ENCODE results near the gene CACNA2D3. TPM values are rescaled to one million over a fixed set of nuclear protein-coding genes. Genes with fewer than 3 reads are reported as not detected.

The CACNA2D3 gene
- total and polyA plus RNA-seq, 4 donors = 0.38 to 2.5 (median 1.1) TPM

- no peaks in the 10 kb centered on the region for H3K9me3 ChIP-seq (ENCODE audit: control insufficient read depth in 4 of 4, insufficient read depth in 3 of 4, low read length in 3 of 4)
- DNase-seq = peak in 2 of 3 donors; percentile 21 to 36
- H3K36me3 ChIP-seq (ENCODE audit: control insufficient read depth in 4 of 4, insufficient read depth in 4 of 4, low read length in 4 of 4) = no peaks in the 10 kb centered on the region
- no peak for ATAC-seq (ENCODE audit: insufficient read depth, low FRiP score)
- H3K4me3 ChIP-seq = no peak overlapping the region
- 37 to 38% methylated on average over 1 of the region's 1 CpG for WGBS, 2 donors
- TF ChIP-seq CTCF (IDR thresholded peaks at IDR 0.05; ENCODE audit: control extremely low read depth, extremely low read depth) = no peak
- no peaks in the 10 kb centered on the region for H3K27me3 ChIP-seq (ENCODE audit: control insufficient read depth in 3 of 3, insufficient read depth in 3 of 3, low read length in 2 of 3)
- H3K27ac ChIP-seq (ENCODE audit: low read depth in 1 of 2, low read length in 1 of 2) = no peak overlapping the region
- peaks cover 0 to 6% (median 0%) of the 10 kb centered on the region in 5 donors for H3K4me1 ChIP-seq (ENCODE audit: control insufficient read depth in 5 of 5, insufficient read depth in 5 of 5, low read length in 5 of 5)
- no peak overlapping the region for H3K9ac ChIP-seq (ENCODE audit: insufficient read depth in 1 of 2, low read length in 2 of 2)
Observed at GRCh38 chr3:54967731-54968161, 845.4 kb downstream of the CACNA2D3 start.

DNA sequence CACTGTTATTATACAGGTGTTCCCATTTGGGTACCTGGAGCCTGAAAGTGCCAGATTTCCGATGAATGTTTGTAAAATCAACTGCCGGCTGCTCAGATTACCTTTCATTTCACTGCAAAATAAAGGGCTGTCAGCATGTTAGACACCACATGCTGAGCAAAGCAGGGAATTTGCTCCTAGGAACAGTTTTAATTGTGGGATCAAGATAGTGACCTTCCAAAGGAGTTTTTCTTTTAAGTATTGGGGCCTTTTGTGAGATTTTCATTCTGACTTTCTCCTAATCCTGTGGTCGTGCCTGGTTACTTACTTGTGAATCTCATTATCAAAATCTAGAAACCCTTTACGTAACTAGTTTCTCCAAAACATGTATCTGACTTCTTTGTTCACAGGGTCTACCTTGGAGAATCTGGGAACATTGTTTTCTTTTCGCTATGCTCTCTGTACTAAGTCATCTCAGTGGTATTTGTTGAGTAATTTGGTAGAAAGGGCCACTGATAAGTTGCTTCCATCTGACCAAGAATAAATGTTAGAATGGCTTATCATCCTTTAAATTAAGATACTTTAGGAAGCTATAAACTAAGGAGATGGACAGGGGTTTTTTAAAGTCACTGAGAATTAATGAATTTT, 846.3 kb downstream of the CACNA2D3 start:
- Histone ChIP-seq H3K4me3 (no peak overlapping the region), H3K9ac (ENCODE audit: insufficient read depth in 1 of 2, low read length in 2 of 2) (no peak overlapping the region), H3K9me3 (ENCODE audit: control insufficient read depth in 4 of 4, insufficient read depth in 3 of 4, low read length in 3 of 4) (no peaks in the 10 kb centered on the region), H3K36me3 (ENCODE audit: control insufficient read depth in 4 of 4, insufficient read depth in 4 of 4, low read length in 4 of 4) (no peaks in the 10 kb centered on the region), H3K27ac (ENCODE audit: low read depth in 1 of 2, low read length in 1 of 2) (no peak overlapping the region), H3K4me1 (ENCODE audit: control insufficient read depth in 5 of 5, insufficient read depth in 5 of 5, low read length in 5 of 5) (peaks cover 0 to 6% (median 0%) of the 10 kb centered on the region in 5 donors), H3K27me3 (ENCODE audit: control insufficient read depth in 3 of 3, insufficient read depth in 3 of 3, low read length in 2 of 3) (no peaks in the 10 kb centered on the region)
- TF ChIP-seq CTCF (IDR thresholded peaks at IDR 0.05; ENCODE audit: control extremely low read depth, extremely low read depth) = no peak
- ATAC-seq (ENCODE audit: insufficient read depth, low FRiP score) (no peak), DNase-seq (no peak)
- 84 to 86% methylated on average over 5 of the region's 5 CpGs for WGBS, 2 donors

GRCh38 chr3:54969652-54970051, 847.3 kb downstream of the CACNA2D3 start:
- 89 to 93% methylated on average over 3 of the region's 3 CpGs for WGBS, 2 donors
- Histone ChIP-seq H3K27ac (ENCODE audit: low read depth in 1 of 2, low read length in 1 of 2) (no peak overlapping the region), H3K4me1 (ENCODE audit: control insufficient read depth in 5 of 5, insufficient read depth in 5 of 5, low read length in 5 of 5) (peaks cover 0 to 6% (median 0%) of the 10 kb centered on the region in 5 donors), H3K36me3 (ENCODE audit: control insufficient read depth in 4 of 4, insufficient read depth in 4 of 4, low read length in 4 of 4) (no peaks in the 10 kb centered on the region), H3K9ac (ENCODE audit: insufficient read depth in 1 of 2, low read length in 2 of 2) (no peak overlapping the region), H3K4me3 (no peak overlapping the region), H3K27me3 (ENCODE audit: control insufficient read depth in 3 of 3, insufficient read depth in 3 of 3, low read length in 2 of 3) (no peaks in the 10 kb centered on the region), H3K9me3 (ENCODE audit: control insufficient read depth in 4 of 4, insufficient read depth in 3 of 4, low read length in 3 of 4) (no peaks in the 10 kb centered on the region)
- DNase-seq = no peak
- TF ChIP-seq CTCF (IDR thresholded peaks at IDR 0.05; ENCODE audit: control extremely low read depth, extremely low read depth) = no peak
- ATAC-seq (ENCODE audit: insufficient read depth, low FRiP score) = no peak

DNA sequence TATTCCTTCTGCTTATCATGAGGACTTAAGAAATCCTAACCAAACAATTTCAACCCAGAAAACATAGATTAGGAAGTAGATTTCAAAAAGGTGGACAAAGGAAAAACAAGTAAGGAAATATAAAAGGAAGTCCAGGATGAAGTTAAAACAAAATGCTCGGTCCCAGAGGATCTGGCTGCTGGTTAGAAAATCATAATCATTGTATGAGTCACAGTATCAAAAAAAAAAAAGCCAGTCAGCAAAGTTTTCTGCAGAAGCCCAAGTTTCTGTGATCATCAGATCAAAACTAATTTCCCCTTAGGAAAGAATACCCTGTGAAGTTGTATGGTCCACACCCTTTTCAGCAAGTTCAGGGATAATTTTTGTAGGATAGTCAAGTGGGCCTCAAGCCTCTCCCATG, 848.5 kb downstream of the CACNA2D3 start:
- DNase-seq (no peak), ATAC-seq (ENCODE audit: insufficient read depth, low FRiP score) (no peak)
- Histone ChIP-seq H3K4me3 (no peak overlapping the region), H3K4me1 (ENCODE audit: control insufficient read depth in 5 of 5, insufficient read depth in 5 of 5, low read length in 5 of 5) (peaks cover 0 to 6% (median 0%) of the 10 kb centered on the region in 5 donors), H3K27ac (ENCODE audit: low read depth in 1 of 2, low read length in 1 of 2) (no peak overlapping the region), H3K36me3 (ENCODE audit: control insufficient read depth in 4 of 4, insufficient read depth in 4 of 4, low read length in 4 of 4) (no peaks in the 10 kb centered on the region), H3K27me3 (ENCODE audit: control insufficient read depth in 3 of 3, insufficient read depth in 3 of 3, low read length in 2 of 3) (no peaks in the 10 kb centered on the region), H3K9ac (ENCODE audit: insufficient read depth in 1 of 2, low read length in 2 of 2) (no peak overlapping the region), H3K9me3 (ENCODE audit: control insufficient read depth in 4 of 4, insufficient read depth in 3 of 4, low read length in 3 of 4) (no peaks in the 10 kb centered on the region)
- 43 to 54% methylated on average over 1 of the region's 1 CpG for WGBS, 2 donors
- TF ChIP-seq CTCF (IDR thresholded peaks at IDR 0.05; ENCODE audit: control extremely low read depth, extremely low read depth) = no peak
